Stimulated activated CD8-positive, alpha-beta memory T cell treated with anti-CD3 and anti-CD28 coated beads, Interleukin-7, amount 100 ng/mL, for 24 hours (primary cell): Measurements from ENCODE around the gene SYP.
"Not testable (repeated sequence)": the region's sequence is repeated elsewhere in the genome, so short reads cannot be mapped to it uniquely, and the experiment has no call there.

Source experiments
- DNase-seq: peaks from one replicate; pipeline ENCODE4 v3.0.0-alpha.2; 2020; ENCODE audit warnings: low read depth

Gene SYP

GRCh38 chrX:49189606-49190005 lies 10.4 kb downstream of the SYP start:
- no peak for DNase-seq

GRCh38 chrX:49188468-49189076 lies 11.4 kb downstream of the SYP start:
- DNase-seq: no peak

DNA sequence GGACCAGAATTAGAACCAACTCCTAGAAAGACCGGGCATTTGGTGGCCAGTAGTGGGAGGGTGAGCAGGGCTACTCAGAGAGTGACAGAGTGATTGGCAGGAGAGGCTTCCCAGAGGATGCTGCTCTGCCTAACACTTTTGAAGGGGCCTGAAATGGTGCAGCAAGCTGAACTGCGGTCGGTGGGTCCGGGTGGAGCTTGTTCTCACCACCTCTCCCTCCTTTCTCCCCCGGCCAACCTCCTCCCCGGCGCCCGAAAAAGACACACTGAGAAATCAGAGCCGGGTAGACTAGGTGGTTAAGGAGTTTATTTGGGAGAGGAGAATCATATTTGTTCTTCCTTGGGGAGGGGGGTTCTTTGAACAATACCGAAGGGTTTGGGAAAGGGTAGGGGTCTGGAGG lies 12.5 kb downstream of the SYP start:
- no peak for DNase-seq

- no peak for DNase-seq
Observed at GRCh38 chrX:49187028-49187394, 13.0 kb downstream of the SYP start.

DNA sequence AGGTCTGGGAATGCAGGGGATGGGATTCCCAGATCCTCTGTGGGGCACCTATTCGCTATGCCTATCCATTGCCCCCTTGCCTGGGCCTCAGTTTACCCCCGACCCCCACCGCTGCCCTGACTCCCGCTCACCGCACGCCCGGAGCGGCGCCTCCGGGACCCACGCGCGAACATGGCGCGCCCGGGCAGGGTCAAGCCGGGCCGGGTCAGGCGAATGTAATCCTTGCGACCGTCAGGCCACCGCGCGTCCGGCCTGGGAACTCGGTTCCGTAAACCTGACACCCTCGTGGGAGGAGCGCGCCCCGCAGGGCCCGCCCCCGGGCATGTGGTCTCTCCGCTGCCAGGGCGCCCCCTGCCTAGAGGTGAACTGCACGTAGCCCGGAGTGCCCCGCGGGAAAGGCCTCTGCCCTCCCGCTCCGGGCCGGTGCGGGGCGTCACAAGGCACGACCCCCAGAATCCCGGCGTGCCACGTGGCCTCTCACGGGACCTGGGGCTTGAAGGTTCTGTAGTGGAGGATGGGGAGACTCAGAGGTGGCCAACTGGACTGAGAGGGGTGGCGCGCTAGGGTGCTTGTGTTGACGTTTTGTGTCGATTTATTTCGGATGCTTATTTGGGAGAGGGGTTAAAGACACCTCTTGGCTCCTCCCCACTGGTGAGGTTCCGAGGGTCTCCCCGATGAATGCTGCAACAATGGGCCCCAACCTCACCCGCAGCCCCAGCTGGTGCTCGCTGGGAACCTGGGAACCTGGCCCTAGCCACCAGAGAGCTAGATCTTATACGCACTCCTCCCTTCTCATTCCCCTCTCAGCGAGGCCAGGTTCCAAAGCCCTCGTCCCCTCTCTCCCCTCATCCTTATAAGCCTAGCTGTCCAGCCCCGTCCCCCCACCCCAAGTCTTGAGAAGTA lies 13.6 kb downstream of the SYP start, which contains the start of gene PRICKLE3:
Gene PRICKLE3 (minus strand): TSS at position 249 of the 903 bp plus-strand sequence. CDS start 76 bp downstream, at position 173.
- peak; percentile 40 for DNase-seq

GRCh38 chrX:49184294-49185281 lies 15.4 kb downstream of the SYP start:
- DNase-seq: no peak

GRCh38 chrX:49183701-49184281 lies 16.2 kb downstream of the SYP start:
- DNase-seq: no peak

DNA sequence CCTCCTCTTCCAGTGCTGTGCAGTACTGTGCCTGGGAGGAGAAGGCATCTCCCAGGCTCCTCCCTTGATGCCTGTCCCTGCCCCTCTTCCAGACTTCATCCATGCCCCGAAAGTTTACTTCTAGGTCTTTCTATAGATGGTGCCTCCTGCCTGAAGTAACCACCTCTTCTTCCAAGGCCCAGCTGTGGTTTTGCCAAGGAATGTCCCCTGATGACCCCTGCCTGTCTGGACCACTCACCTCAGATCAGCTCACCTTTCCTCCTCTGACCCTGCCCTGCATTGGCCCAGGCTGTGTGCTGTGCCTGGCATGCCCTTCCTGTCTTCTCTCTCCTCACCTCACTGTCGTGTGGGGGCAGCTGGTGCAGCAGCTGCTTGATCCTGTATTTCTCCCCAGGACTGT lies 20.6 kb downstream of the SYP start:
- DNase-seq: no peak

- DNase-seq: no peak
Observed at GRCh38 chrX:49178537-49178936, 21.5 kb downstream of the SYP start.

DNA sequence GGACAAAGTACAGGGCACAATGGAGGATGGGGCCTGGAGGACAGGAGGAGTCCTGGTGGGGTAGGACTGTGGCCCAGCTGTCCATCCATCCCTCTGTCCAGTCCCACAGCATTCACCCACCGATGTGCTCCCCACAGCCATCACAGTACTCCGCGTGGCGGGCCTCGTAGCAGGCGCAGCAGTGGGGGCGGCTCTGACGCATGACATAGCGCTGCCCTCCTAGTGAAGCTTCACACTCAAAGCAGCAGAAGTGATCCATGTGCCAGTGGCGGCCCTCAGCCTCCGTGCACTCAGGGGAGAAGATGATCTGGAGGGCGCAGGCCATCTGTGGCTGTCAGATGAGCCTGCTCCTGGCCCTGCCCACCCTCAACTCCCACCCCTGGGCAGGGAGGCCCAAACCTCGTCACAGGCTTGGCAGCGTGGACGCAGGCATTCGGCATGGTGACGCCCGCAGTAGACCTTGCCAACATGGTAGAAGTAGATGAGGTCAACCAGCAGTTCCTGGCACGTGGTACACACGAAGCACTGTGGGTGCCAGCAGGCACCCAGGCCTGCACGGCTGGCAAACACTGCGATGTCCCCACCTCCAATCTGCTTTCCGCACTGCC lies 22.0 kb downstream of the SYP start:
- no peak for DNase-seq

- no peak for DNase-seq
Observed at GRCh38 chrX:49177338-49177833, 22.6 kb downstream of the SYP start.

- DNase-seq: no peak
Observed at GRCh38 chrX:49176421-49177326, 23.3 kb downstream of the SYP start.

- DNase-seq: no peak
Observed at GRCh38 chrX:49175435-49176274, 24.3 kb downstream of the SYP start.

DNA sequence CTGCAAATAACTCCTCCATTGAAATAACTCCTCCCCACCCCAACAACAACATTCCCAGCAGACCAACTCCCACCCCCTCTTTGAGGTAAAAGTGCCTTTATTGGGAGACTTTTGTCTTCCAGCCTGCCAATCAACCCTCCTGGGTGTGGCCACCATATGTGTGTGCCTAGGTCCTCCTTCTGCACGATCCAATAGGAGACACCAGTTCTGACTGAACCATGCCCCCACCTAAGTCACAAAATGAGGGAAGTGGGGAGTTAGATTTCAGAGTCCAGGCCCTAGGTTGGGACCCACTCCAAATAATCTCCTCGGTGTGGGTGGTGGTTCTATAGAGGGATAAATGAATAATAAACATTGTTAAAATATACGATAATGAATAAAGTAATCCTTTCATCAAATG lies 25.3 kb downstream of the SYP start:
- DNase-seq: no peak

DNA sequence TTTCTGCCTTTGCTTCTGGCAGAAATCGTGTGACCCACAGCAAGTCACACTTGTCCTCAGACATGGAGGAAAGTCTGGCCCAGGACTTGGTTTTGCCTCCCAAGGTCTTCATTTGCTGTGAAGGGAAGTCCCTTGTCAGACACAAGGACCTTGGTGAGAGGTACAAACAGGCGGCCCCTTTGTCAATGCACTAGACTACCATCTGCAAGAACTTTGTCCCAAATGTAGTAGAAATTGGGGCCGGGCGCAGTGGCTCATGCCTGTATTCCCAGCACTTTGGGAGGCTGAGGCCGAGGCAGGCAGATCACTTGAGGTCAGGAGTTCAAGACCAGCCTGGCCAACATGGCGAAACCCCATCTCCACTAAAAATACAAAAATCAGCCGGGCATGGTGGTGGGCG lies 26.4 kb downstream of the SYP start:
- not testable (repeated sequence) for DNase-seq

- peak; percentile 43 for DNase-seq
Observed at GRCh38 chrX:49172280-49172780, 27.7 kb downstream of the SYP start.

DNA sequence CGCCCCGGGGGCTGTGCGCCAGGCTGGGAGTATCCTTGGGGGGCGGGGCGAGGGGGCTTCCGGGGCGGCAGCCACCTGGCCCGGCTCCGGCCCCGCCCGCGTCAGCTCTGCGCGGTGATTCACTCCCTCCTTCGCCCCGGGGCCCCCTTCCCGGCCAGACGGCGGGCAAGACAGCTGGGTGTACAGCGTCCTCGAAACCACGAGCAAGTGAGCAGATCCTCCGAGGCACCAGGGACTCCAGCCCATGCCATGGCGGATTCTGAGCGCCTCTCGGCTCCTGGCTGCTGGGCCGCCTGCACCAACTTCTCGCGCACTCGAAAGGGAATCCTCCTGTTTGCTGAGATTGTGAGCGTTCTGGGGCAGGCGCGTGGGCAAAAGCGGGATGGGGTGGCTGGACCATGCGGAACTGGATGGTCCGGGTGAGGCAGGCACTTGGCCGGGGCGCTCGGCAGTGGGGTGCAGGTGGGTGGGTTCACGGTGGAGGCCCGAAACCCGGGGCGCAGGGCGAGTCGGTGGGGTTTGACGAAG lies 28.2 kb downstream of the SYP start, which contains the start of gene PLP2:
Gene PLP2 (plus strand): TSS at position 147 of the 528 bp plus-strand sequence. CDS start 103 bp downstream, at position 250.
- peak; percentile 34 for DNase-seq

DNA sequence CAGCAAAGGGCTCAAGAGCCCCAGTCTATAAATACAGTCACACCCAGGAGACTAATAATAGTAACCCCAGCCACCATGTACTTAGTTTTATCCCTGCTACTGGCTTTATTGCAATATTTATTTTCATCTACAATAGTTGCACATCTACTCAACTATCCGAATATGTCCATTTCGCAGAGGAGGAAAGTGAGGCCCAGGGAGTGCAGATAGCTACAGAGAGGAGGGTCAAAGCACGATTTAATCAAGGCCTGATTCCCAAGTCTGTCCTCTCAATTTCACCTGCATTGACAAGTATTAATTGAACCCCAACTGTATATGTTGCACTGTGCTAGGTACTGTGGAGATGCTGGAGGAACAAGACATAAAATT lies 32.3 kb downstream of the SYP start:
- DNase-seq: no peak
